ENCODE data around the gene LCA5L. TPM values are rescaled to one million over a fixed set of nuclear protein-coding genes. Genes with fewer than 3 reads are reported as not detected.
A peak's percentile ranks its signal among the peaks of the same experiment; 100 is the strongest.

LCA5L gene
- total RNA-seq = 1.2 TPM

DNA sequence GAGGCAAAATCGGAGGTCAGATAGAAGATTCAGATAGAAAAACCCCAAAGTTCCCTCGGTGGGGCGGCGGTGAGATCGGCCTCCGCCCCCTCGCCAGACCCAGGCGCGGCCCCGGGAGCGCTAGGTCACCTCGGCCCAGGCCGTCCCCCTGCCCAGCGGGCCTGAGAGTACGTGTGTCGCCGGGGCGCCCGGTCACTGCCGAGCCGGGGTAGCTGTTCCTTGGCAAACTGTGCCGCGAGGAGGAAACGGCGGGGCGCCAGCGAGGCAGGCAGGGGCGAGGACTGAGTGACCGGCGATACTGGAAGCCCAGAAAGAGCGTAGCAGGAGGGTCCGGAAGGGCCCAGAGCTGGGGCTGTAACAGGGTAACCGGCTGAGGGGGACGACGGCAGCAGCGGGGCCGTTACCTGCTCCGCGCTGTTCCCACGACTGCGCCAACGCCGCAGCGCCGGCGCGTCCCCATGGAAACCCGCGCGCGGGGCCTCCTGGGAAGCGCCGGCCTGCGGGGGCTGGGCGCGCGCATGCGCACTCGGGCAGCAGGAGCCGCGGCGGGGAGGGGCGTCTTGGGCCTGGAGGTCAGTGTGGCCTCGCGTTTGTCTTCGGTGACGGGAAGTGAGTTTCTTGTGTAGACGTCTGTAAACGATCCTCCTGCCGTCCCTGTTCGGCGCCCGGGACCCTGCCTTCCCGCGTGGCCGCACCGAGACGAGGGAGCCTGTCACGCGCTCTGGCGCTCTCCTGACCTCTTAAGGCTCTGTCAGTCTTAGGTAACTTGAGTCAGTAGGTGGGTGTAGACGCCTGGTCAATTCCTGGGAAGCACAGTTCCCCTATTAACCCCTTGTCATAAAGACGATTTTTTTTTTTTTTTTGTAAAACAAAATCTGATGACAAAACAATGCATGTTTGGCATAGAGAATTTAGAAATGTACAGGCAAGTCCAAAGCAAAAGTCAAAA is at the start of gene LCA5L:
Gene LCA5L, minus strand, starts transcription at position 458 of the 949 bp plus-strand sequence. CDS start 17,285 bp downstream, outside the sequence.

GRCh38 chr21:39451332-39452206 is 6.0 kb upstream of the LCA5L start, which contains the start of gene SH3BGR:
TSS of gene SH3BGR (plus strand) at chr21:39451970. CDS start at chr21:39452097, 127 bp downstream.

Small RNA genes lying within 50 kb of the gene (small RNA-seq; reads per million reads assigned to genes)
- gene MIR6508 = 0.33 reads per million, percentile 29 among the genes with 10 or more reads in this experiment

Other genes with a start within 250 kb of the LCA5L start
- gene BRWD1, start 132.1 kb downstream of the LCA5L start, total RNA-seq = 270 TPM
- 127 TPM for gene HMGN1, start 96.7 kb downstream of the LCA5L start, total RNA-seq
- gene SH3BGR, start 6.2 kb upstream of the LCA5L start, total RNA-seq = 5.1 TPM
- gene B3GALT5, start 167.2 kb upstream of the LCA5L start, total RNA-seq = 3.2 TPM